ENCODE results near the gene DCAF4. TPM values are rescaled to one million over a fixed set of nuclear protein-coding genes. Genes with fewer than 3 reads are reported as not detected.
A peak's percentile ranks its signal among the peaks of the same experiment; 100 is the strongest.

The DCAF4 gene
- total and polyA plus RNA-seq, 8 donors = 0.58 to 139 (median 7.7) TPM

DNA sequence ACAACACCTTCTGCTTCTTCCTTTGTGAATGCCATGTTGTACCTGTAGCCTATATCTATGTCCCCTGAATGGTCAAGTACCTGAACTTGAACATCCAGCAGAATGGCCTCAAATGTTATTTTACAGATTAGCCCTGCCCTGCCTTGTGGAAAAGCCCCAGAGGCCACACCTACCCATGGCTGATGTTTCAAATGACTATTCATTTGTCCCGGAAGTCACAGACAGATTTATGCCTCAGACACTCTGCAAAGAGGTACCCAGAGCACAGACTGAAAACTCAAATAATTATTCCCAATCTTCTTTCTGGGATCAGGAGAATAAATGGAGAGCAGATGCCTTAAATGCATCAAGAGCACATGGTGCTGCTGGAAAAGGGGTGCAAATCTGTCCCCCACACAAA is 19.4 kb upstream of the DCAF4 start:
- peaks cover 0 to 17% (median 7%) of the 10 kb centered on the region in 4 donors for H3K4me1 ChIP-seq
- H3K4me3 ChIP-seq = no peak overlapping the region
- H3K9me3 ChIP-seq = no peaks in the 10 kb centered on the region
- WGBS, 5 donors = 28 to 50% (median 41%) methylated on average over 1 of the region's 1 CpG
- H3K36me3 ChIP-seq = no peaks in the 10 kb centered on the region
- peak overlapping the region in 1 of 5 donors; percentile 13 for H3K27ac ChIP-seq
- no peak for DNase-seq
- TF ChIP-seq, protein P1, sequence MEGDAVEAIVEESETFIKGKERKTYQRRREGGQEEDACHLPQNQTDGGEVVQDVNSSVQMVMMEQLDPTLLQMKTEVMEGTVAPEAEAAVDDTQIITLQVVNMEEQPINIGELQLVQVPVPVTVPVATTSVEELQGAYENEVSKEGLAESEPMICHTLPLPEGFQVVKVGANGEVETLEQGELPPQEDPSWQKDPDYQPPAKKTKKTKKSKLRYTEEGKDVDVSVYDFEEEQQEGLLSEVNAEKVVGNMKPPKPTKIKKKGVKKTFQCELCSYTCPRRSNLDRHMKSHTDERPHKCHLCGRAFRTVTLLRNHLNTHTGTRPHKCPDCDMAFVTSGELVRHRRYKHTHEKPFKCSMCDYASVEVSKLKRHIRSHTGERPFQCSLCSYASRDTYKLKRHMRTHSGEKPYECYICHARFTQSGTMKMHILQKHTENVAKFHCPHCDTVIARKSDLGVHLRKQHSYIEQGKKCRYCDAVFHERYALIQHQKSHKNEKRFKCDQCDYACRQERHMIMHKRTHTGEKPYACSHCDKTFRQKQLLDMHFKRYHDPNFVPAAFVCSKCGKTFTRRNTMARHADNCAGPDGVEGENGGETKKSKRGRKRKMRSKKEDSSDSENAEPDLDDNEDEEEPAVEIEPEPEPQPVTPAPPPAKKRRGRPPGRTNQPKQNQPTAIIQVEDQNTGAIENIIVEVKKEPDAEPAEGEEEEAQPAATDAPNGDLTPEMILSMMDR (IDR thresholded peaks at IDR 0.05) = no peak
- TF ChIP-seq EP300 (IDR thresholded peaks at IDR 0.05) (no peak), POLR2A (IDR thresholded peaks at IDR 0.05) (no peak)
- intact Hi-C loops (cut with DNase I; ENCODE audit: low total_unique reads) = no loop called here
- no peaks in the 10 kb centered on the region for H3K27me3 ChIP-seq

DNA sequence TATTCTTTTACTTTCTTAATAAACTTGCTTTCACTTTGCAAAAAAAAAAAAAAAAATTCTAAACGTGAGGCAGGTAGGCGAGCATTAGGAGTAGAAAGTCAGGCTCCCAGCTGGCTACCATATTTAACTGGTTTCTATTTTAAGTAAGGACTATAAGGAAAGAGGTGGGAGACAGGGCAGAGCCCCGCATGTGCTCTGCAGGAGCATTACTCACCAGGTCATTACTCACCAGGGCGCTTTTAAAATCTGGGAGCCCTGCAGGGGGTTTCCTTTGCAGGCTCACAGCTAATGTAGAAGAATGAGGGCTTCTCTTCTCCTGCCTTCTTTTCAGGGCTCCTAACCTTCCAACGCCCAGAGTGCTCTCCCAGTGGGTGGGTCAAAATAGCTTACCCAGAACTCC is 18.4 kb upstream of the DCAF4 start:
- DNase-seq = no peak
- intact Hi-C loops (cut with DNase I; ENCODE audit: low total_unique reads) = no loop called here
- H3K9me3 ChIP-seq = no peaks in the 10 kb centered on the region
- no peaks in the 10 kb centered on the region for H3K36me3 ChIP-seq
- WGBS, 5 donors = 40 to 57% (median 43%) methylated on average over 5 of the region's 5 CpGs
- H3K4me1 ChIP-seq = peaks cover 0 to 17% (median 7%) of the 10 kb centered on the region in 4 donors
- no peak overlapping the region for H3K4me3 ChIP-seq
- H3K27ac ChIP-seq = peak overlapping the region in 2 of 5 donors; percentile 2 to 13
- H3K27me3 ChIP-seq = no peaks in the 10 kb centered on the region
- TF ChIP-seq EP300 (IDR thresholded peaks at IDR 0.05) = no peak
- TF ChIP-seq POLR2A (IDR thresholded peaks at IDR 0.05) = no peak
- no peak for TF ChIP-seq POLR2AphosphoS5 (IDR thresholded peaks at IDR 0.05)
- TF ChIP-seq, protein P1 (IDR thresholded peaks at IDR 0.05) = no peak

DNA sequence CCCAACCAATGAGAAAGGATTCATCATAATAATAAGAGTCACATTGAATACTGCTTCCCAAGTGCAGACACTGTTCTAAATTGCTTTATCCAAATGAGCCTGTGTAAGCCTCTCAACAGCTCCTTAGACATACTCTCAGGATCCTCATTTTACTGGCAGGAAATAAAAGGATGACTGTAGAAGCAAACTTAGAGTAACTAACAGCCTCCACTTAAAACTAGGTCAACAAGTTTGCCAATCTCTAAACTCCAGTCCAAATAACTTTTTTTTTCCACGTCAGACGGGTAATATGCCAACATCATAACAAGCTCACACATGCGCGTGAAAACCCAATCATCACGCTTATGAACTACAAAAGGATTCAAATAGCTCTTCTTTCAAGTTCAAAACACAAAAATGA is 17.1 kb upstream of the DCAF4 start:
- 22 to 51% (median 40%) methylated on average over 5 of the region's 5 CpGs for WGBS, 5 donors
- Histone ChIP-seq H3K4me3 (no peak overlapping the region), H3K27ac (no peak overlapping the region), H3K9me3 (no peaks in the 10 kb centered on the region), H3K36me3 (no peaks in the 10 kb centered on the region), H3K4me1 (peaks cover 0 to 17% (median 7%) of the 10 kb centered on the region in 4 donors), H3K27me3 (no peaks in the 10 kb centered on the region)
- DNase-seq = no peak
- TF ChIP-seq POLR2A (IDR thresholded peaks at IDR 0.05) (no peak), EP300 (IDR thresholded peaks at IDR 0.05) (no peak), POLR2AphosphoS5 (IDR thresholded peaks at IDR 0.05) (no peak)
- TF ChIP-seq, protein P1 (IDR thresholded peaks at IDR 0.05) = no peak
- intact Hi-C loops (cut with DNase I; ENCODE audit: low total_unique reads) = no loop called here

DNA sequence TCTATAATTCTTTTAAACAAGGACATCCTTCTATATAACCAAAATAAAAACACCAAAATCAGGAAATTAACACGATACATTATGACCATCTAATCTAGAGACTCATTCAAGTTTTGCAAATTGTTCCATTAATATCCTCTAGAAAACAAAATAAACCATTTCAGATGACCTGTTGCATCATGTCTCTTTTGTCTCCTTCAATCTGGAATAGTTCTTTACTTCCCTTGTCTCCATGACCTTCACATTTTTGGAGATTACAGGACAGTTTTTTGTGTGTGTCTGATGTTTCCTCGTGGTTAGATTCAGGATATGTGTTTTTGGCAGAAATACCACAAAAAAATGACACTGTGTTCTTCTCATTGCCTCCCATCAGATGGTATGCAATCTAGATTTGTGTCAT is 12.5 kb upstream of the DCAF4 start:
- H3K4me3 ChIP-seq = no peak overlapping the region
- H3K36me3 ChIP-seq = no peaks in the 10 kb centered on the region
- WGBS, 5 donors = 41 to 52% (median 45%) methylated on average over 2 of the region's 2 CpGs
- TF ChIP-seq EP300 (IDR thresholded peaks at IDR 0.05) (no peak), POLR2AphosphoS5 (IDR thresholded peaks at IDR 0.05) (no peak), POLR2A (IDR thresholded peaks at IDR 0.05) (no peak)
- TF ChIP-seq, protein P1 (IDR thresholded peaks at IDR 0.05) = no peak
- H3K4me1 ChIP-seq = peaks cover 0 to 22% (median 0%) of the 10 kb centered on the region in 4 donors
- no peak for DNase-seq
- no peaks in the 10 kb centered on the region for H3K9me3 ChIP-seq
- H3K27me3 ChIP-seq = peaks cover 0 to 4% (median 0%) of the 10 kb centered on the region in 3 donors
- no peak overlapping the region for H3K27ac ChIP-seq
- intact Hi-C loops (cut with DNase I; ENCODE audit: low total_unique reads) = no loop called here
